GM12891 (cell line): ENCODE results near the gene COMT.

Source experiments
- DNase-seq: peaks from one replicate; pipeline ENCODE4 v3.0.0; 2011; ENCODE audit warnings: low spot score; ENCODE audit not compliant: insufficient read length
- FAIRE-seq: peaks from 2 replicates; lab custom pipeline; 2011; peaks lifted over from hg19 to GRCh38; lab: Jason Lieb, UNC
- PAX5 ChIP-seq: IDR thresholded peaks from 2 replicates; pipeline ENCODE4 v1.6.1; 2011; ENCODE audit warnings: low read length, moderate library complexity, mild to moderate bottlenecking; ENCODE audit not compliant: insufficient read depth, severe bottlenecking
- POLR2A ChIP-seq: IDR thresholded peaks from 2 replicates; pipeline ENCODE4 v1.6.1; 2011; ENCODE audit warnings: low read depth, low read length, control low read depth
- POLR2AphosphoS5 ChIP-seq: IDR thresholded peaks from 2 replicates; pipeline ENCODE4 v1.6.1; 2011; ENCODE audit warnings: low read depth, low read length, control low read depth
- POU2F2 ChIP-seq: IDR thresholded peaks from 2 replicates; pipeline ENCODE4 v1.6.1; 2011; ENCODE audit warnings: low read depth, mild to moderate bottlenecking, control low read depth, low read length, moderate library complexity
- SPI1 ChIP-seq: IDR thresholded peaks from 2 replicates; pipeline ENCODE4 v1.6.1; 2011; ENCODE audit warnings: low read depth, low read length, control low read depth
- TAF1 ChIP-seq: IDR thresholded peaks from 2 replicates; pipeline ENCODE4 v1.6.1; 2011; ENCODE audit warnings: low read depth, low read length, control low read depth

Gene COMT

DNA sequence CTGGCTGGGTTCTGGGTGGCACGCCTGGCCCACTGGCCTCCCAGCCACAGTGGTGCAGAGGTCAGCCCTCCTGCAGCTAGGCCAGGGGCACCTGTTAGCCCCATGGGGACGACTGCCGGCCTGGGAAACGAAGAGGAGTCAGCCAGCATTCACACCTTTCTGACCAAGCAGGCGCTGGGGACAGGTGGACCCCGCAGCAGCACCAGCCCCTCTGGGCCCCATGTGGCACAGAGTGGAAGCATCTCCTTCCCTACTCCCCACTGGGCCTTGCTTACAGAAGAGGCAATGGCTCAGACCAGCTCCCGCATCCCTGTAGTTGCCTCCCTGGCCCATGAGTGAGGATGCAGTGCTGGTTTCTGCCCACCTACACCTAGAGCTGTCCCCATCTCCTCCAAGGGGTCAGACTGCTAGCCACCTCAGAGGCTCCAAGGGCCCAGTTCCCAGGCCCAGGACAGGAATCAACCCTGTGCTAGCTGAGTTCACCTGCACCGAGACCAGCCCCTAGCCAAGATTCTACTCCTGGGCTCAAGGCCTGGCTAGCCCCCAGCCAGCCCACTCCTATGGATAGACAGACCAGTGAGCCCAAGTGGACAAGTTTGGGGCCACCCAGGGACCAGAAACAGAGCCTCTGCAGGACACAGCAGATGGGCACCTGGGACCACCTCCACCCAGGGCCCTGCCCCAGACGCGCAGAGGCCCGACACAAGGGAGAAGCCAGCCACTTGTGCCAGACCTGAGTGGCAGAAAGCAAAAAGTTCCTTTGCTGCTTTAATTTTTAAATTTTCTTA lies 27.8 kb downstream of the COMT start:
- FAIRE-seq: no peak
- TF ChIP-seq SPI1: no peak
- TF ChIP-seq PAX5: no peak
- no peak for TF ChIP-seq POLR2AphosphoS5
- TF ChIP-seq POLR2A: no peak
- no peak for TF ChIP-seq TAF1
- DNase-seq: no peak

GRCh38 chr22:19970031-19970478 lies 28.5 kb downstream of the COMT start:
- TF ChIP-seq POLR2AphosphoS5: no peak
- TF ChIP-seq TAF1: no peak
- TF ChIP-seq POLR2A: no peak
- no peak for TF ChIP-seq PAX5
- no peak for TF ChIP-seq POU2F2
- TF ChIP-seq SPI1: no peak
- DNase-seq: no peak
- FAIRE-seq: no peak

DNA sequence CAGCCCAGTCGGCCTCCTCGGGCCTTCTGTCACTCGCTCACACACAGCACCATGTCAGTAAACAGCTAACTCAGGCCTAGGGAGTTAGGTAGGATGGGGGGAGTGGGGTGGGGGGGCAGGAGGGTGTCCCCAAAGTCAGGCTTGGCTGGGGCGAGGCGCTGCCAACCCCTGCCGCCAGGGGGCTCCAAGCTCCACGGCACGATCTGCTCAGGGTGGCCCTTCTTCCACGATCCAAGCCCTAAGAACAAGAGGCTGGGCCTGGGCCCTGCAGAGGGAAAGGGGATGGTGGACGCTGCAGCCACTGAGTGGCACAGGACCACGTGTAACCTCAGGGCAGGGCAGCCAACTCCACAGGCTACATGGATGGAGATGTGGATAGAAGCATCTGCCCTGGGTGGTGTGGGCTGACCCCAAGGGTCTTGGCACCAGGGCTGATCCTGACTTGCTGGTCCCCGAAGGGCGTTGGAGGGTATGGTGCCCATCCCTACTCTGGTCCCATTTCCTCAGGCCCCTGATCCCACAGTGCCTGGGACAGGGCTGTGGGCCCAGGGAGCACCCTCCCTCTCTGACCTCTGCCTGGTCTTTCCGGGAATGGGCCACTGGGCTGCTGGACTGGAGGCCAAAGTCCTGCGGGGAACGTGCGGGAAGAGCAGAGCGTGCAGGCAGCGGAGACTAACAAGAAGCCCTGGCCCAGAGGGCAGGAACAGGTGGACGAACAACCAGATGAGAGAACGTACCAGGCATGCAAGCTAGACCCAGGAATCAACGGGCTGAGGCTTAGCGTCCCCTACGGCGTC lies 29.1 kb downstream of the COMT start:
- peak; percentile 94 for DNase-seq
- TF ChIP-seq PAX5: no peak
- peak; percentile 89 for FAIRE-seq

GRCh38 chr22:19971276-19972124 lies 29.9 kb downstream of the COMT start:
- no peak for FAIRE-seq
- TF ChIP-seq TAF1 (no peak), SPI1 (no peak), PAX5 (no peak), POLR2AphosphoS5 (no peak), POU2F2 (no peak), POLR2A (no peak)
- DNase-seq: no peak

DNA sequence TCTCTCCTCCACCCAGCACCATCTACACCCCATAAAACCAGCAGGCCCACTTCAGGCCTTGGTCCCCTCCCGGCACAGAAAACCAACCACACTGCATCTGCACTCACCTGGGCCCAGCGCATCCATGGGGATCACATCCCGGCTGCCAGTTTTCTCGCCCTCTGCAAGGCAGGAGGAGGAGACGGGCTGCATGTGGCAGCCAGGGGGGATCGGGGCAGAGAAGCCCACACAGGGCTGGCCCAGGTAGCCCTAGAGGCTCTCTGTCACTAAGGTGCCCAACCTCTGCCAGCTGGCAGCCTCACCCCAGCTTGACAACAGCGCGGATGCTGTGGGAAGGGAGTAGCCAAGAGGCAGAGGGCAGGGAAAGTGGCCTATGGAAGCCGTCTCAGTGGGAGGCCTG lies 30.7 kb downstream of the COMT start:
- TF ChIP-seq PAX5 (no peak), POU2F2 (no peak), POLR2A (no peak), TAF1 (no peak), POLR2AphosphoS5 (no peak), SPI1 (no peak)

DNA sequence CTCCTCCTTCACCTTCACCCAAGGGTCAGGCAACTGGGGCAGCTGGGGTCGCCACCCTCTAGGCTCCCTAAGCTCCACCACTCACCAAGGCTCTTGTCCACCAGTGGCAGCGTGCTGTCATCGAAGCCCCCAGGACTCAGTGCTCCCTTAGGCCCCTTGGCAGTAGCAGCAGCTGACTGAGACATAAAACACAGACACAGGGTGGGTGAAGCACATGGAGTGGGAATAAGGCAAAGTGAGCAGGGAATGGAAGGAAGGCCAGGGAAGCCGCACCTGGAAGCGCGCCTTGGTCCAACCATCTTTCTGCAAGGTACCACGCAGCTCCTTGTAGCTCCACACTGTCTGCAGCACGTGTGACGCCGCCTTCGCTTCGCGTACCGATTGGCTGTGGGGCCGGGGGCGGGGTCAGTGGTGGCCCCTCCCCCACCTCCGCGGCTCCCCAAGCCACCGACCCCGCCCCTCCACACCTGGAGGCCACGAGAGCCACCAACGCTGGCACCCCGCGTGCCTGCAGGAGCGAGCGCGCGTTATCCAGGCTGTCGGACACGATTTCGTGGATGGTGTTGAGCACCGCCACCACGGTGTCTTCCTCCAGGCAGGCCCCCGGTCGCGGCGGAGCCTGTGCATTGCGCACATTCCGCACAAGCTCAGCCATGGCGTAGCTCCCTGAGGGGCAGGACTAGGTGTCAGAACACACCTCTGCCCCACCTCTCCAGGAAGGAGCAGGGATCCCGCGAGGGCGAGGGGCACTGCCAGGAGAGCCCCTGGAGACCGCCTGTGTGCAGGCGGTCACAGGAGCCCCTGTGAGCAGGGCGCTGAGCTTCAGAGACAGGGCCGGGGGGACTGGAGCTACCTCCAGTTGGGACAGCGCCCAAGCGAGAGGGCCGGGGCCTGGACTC lies 31.3 kb downstream of the COMT start:
- FAIRE-seq: no peak
- no peak for DNase-seq
- TF ChIP-seq POLR2A: no peak
- no peak for TF ChIP-seq POLR2AphosphoS5
- no peak for TF ChIP-seq TAF1
- TF ChIP-seq SPI1: no peak
- no peak for TF ChIP-seq PAX5
- TF ChIP-seq POU2F2: no peak

More for the DNA sequence above, 30.7 kb downstream of the COMT start:
- DNase-seq (no peak), FAIRE-seq (no peak)

GRCh38 chr22:19973551-19974267 lies 32.1 kb downstream of the COMT start:
- TF ChIP-seq POLR2AphosphoS5 (no peak), SPI1 (no peak)
- DNase-seq (no peak), FAIRE-seq (no peak)

GRCh38 chr22:19974268-19974861 lies 32.8 kb downstream of the COMT start:
- TF ChIP-seq PAX5: no peak
- no peak for TF ChIP-seq POLR2AphosphoS5
- no peak for TF ChIP-seq TAF1
- no peak for TF ChIP-seq SPI1
- no peak for TF ChIP-seq POU2F2
- no peak for TF ChIP-seq POLR2A
- peak; percentile 90 for FAIRE-seq
- peak; percentile 91 for DNase-seq
